PC-9 (cell line): Measurements from ENCODE around the gene IGFL4. TPM values are rescaled to one million over a fixed set of nuclear protein-coding genes. Genes with fewer than 3 reads are reported as not detected.

Experiments used
- BruUV-seq: library from RNA; stranded (reverse); fragments of 400-500 nt; replicated peaks from 2 replicates; lab custom pipeline; 2021; lab: Mats Ljungman, UMichigan
- CTCF ChIA-PET: fragments of 300-600 bp; sonication (Branson Sonifier 250); formaldehyde crosslinking; loops from one replicate; lab custom pipeline; 2022; ENCODE audit warnings: antibody characterized with exemption; lab: Charles Lee
- POLR2A ChIA-PET: fragments of 300-600 bp; sonication (Branson Sonifier 250); formaldehyde crosslinking; loops from one replicate; lab custom pipeline; 2022; ENCODE audit warnings: antibody characterized with exemption; ENCODE audit not compliant: unreplicated experiment; lab: Charles Lee
- DNase-seq, 2 experiments: peaks; one replicate each; pipeline versions ENCODE4 v3.0.0 to v3.0.0-alpha.2; 2015 to 2022; ENCODE audit warnings: mixed read lengths in 1 of 2
- H2AFZ ChIP-seq: fragments of 200-600 bp; sonication (generic); 2 replicates; pipeline ENCODE4 v1.8.1; 2017; ENCODE audit warnings: antibody characterized with exemption
- H3F3A ChIP-seq: fragments of 200-600 bp; sonication (generic); 2 replicates; pipeline ENCODE4 v1.8.1; 2017; ENCODE audit warnings: antibody characterized with exemption, mild to moderate bottlenecking, low read depth; ENCODE audit not compliant: insufficient read depth
- H3K27ac ChIP-seq: fragments of 200-600 bp; sonication (generic); 2 replicates; pipeline ENCODE4 v1.6.1; 2016; ENCODE audit warnings: mixed run types
- H3K27me3 ChIP-seq: fragments of 200-600 bp; sonication (generic); 2 replicates; pipeline ENCODE4 v1.6.1; 2016; ENCODE audit warnings: low read depth, mixed run types; ENCODE audit not compliant: insufficient read depth
- H3K36me3 ChIP-seq: fragments of 200-600 bp; sonication (generic); 2 replicates; pipeline ENCODE4 v1.6.1; 2016; ENCODE audit warnings: low read depth, mixed run types
- H3K4me1 ChIP-seq: fragments of 200-600 bp; sonication (generic); replicated peaks from 2 replicates; pipeline ENCODE4 v1.6.1; 2016; ENCODE audit warnings: mixed run types; ENCODE audit not compliant: insufficient read depth
- H3K4me2 ChIP-seq: fragments of 200-600 bp; sonication (generic); 2 replicates; pipeline ENCODE4 v1.6.1; 2017; ENCODE audit warnings: mixed run types
- H3K4me3 ChIP-seq: fragments of 200-600 bp; sonication (generic); 2 replicates; pipeline ENCODE4 v1.6.1; 2016; ENCODE audit warnings: mixed run types
- H3K79me2 ChIP-seq: fragments of 200-600 bp; sonication (generic); 2 replicates; pipeline ENCODE4 v1.6.1; 2017; ENCODE audit warnings: low read depth, mixed run types
- H3K9me2 ChIP-seq: fragments of 200-600 bp; sonication (generic); 2 replicates; pipeline ENCODE4 v1.8.1; 2017; ENCODE audit warnings: mild to moderate bottlenecking; ENCODE audit not compliant: insufficient read depth
- H3K9me3 ChIP-seq: fragments of 200-600 bp; sonication (generic); 2 replicates; pipeline ENCODE4 v1.8.1; 2016; ENCODE audit warnings: low read depth; ENCODE audit not compliant: insufficient read depth
- H4K20me1 ChIP-seq: fragments of 200-600 bp; sonication (generic); 2 replicates; pipeline ENCODE4 v1.8.1; 2017; ENCODE audit not compliant: insufficient read depth
- CTCF ChIP-seq: fragments of 200-600 bp; sonication (generic); conservative IDR thresholded peaks from 2 replicates; pipeline ENCODE4 v1.6.1; 2017; ENCODE audit warnings: mixed run types, antibody characterized with exemption, mild to moderate bottlenecking, moderate library complexity
- EZH2 ChIP-seq: fragments of 200-600 bp; sonication (generic); IDR thresholded peaks from 2 replicates; pipeline ENCODE4 v1.8.0; 2017; ENCODE audit warnings: antibody characterized with exemption, low read depth
- intact Hi-C: fragments of 100-400 bp; cut with micrococcal nuclease; formaldehyde crosslinking; loops from one replicate; pipeline ENCODE4 v1.10.0; 2022; ENCODE audit not compliant: unreplicated experiment
- total RNA-seq: library from RNA; stranded (reverse); gene quantifications from 2 replicates; pipeline ENCODE4 v1.2.3, GENCODE V29; 2021

The IGFL4 gene
- total RNA-seq, 1 experiment from 2014 or later = not detected

GRCh38 chr19:46006411-46006810, 34.4 kb downstream of the IGFL4 start:
- DNase-seq = no peak
- Histone ChIP-seq H2AFZ (no peak overlapping the region), H3K27me3 (no peaks in the 10 kb centered on the region), H3F3A (peaks cover 13% of the 10 kb centered on the region; the same call in 1 of the 2 replicates), H3K4me3 (no peak overlapping the region), H4K20me1 (no peaks in the 10 kb centered on the region), H3K36me3 (0 out of 2 replicates have a peak, but pooled peaks cover 9% of the 10 kb centered on the region), H3K27ac (no peak overlapping the region), H3K4me2 (no peak overlapping the region), H3K79me2 (no peaks in the 10 kb centered on the region), H3K9me3 (no peaks in the 10 kb centered on the region), H3K9me2 (no peaks in the 10 kb centered on the region), H3K4me1 (no peaks in the 10 kb centered on the region)
- POLR2A ChIA-PET = no interaction called here
- CTCF ChIA-PET = no interaction called here
- no TSS peak for BruUV-seq
- no peak for TF ChIP-seq EZH2
- TF ChIP-seq CTCF = no peak
- intact Hi-C loops = no loop called here

DNA sequence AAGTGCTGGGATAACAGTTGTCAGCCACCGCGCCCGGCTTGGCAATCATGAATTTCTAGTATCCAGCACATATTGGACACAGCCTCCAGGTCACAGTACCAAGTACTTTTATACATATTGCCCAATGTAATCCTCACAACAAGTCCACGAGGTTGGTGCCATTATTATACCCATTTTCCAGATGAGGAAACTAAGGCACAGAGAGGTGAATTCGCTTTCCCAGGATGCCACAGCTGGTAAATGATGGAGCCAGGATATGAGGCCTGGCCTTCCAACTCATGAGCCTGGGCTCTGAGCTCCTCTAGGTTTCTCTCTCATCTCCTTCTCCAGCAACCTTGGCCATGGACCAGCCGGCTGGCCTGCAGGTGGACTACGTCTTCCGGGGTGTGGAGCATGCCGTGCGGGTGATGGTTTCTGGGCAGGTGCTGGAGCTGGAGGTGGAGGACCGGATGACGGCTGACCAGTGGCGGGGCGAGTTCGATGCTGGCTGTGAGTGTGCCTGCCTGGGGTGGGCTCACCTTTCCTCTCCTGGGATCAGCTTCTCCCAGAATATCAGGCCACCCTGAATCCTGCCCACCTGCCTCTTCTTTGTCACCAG, 38.0 kb downstream of the IGFL4 start:
- CTCF ChIA-PET = interaction anchor here (0.6 kb wide), 1 partner anchor 19 kb away, joined by 7 read pairs; no protein-coding TSS in a partner anchor

DNA sequence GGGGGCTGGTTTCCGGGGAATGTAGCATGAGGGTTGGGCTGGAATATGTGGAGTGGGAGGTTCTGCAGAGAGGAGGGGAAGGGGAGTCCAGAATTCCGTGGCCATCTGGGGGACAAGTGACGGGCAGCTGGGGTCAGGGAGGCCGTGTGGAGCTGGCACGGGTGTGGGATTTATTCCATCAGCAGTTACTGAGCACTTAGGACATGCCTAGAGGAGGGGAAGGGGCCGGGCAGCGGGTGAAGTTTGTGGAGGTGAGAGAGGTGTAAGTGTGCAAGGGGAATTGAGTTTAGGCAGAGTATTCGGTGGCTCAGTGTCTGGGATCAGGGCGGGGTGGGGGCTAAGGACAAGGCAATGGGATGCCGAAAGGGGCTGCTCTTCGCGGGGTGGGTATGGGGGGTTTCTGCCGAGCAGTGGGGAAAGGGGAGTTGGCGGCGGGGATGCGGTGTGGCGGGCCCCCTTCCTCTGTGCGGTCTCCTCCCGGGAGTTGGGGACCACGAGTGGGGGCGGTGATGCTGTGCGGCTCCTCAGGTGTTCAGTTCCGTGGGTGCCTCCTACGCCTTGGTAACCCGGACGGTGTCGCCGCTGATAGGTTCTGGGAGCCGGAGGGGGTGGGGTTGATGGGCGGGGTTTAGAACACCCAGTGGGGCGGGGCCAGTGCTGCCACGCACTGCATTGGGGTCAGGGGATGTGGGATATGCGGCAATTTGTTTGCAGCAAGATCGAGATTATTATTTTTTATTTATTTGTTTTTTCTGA, 40.1 kb downstream of the IGFL4 start:
- Histone ChIP-seq H3F3A (peaks cover 10% of the 10 kb centered on the region; the same call in 1 of the 2 replicates), H4K20me1 (no peaks in the 10 kb centered on the region), H3K4me2 (no peak overlapping the region), H3K9me2 (no peaks in the 10 kb centered on the region), H3K4me3 (no peak overlapping the region), H3K36me3 (no peaks in the 10 kb centered on the region), H3K9me3 (no peaks in the 10 kb centered on the region), H3K79me2 (peaks cover 17% of the 10 kb centered on the region; the same call in 1 of the 2 replicates), H3K27me3 (no peaks in the 10 kb centered on the region), H2AFZ (no peak overlapping the region), H3K27ac (no peak overlapping the region), H3K4me1 (peaks cover 5% of the 10 kb centered on the region)
- intact Hi-C loops = no loop called here
- ChIA-PET POLR2A (no interaction called here), CTCF (no interaction called here)
- DNase-seq = no peak
- no TSS peak for BruUV-seq
- TF ChIP-seq CTCF = no peak
- TF ChIP-seq EZH2 = no peak

More for the DNA sequence above, 38.0 kb downstream of the IGFL4 start:
- Histone ChIP-seq H3K4me1 (no peaks in the 10 kb centered on the region), H3K4me2 (no peak overlapping the region), H3K27me3 (no peaks in the 10 kb centered on the region), H3K4me3 (no peak overlapping the region), H4K20me1 (no peaks in the 10 kb centered on the region), H3K36me3 (0 out of 2 replicates have a peak, but pooled peaks cover 9% of the 10 kb centered on the region), H3K27ac (no peak overlapping the region), H3K9me3 (no peaks in the 10 kb centered on the region), H3F3A (peaks cover 15% of the 10 kb centered on the region; the same call in 1 of the 2 replicates), H3K79me2 (0 out of 2 replicates have a peak, but pooled peaks cover 4% of the 10 kb centered on the region), H3K9me2 (no peaks in the 10 kb centered on the region), H2AFZ (no peak overlapping the region)
- intact Hi-C loops = no loop called here
- no peak for DNase-seq
- BruUV-seq = no TSS peak
- no peak for TF ChIP-seq CTCF
- TF ChIP-seq EZH2 = no peak
- POLR2A ChIA-PET = no interaction called here
